Stimulated activated CD4-positive, alpha-beta T cell treated with anti-CD3 and anti-CD28 coated beads, Interleukin-4, amount 100 ng/mL, for 48 hours (primary cell): ENCODE measurements around the gene SNN.

ENCODE experiments used
- DNase-seq, 2 donors: peaks; one replicate each; pipeline ENCODE4 v3.0.0-alpha.2; 2020; ENCODE audit warnings: low read depth in 2 of 2

SNN gene

GRCh38 chr16:11666103-11667055 is 1.9 kb upstream of the SNN start:
- DNase-seq = no peak

GRCh38 chr16:11667221-11667823 is 933 bp upstream of the SNN start:
- DNase-seq = no peak

- DNase-seq = no peak
These were observed 546 bp downstream of the SNN start for GRCh38 chr16:11668623-11669379.

GRCh38 chr16:11669380-11670146 is 1.3 kb downstream of the SNN start:
- DNase-seq = no peak

- DNase-seq = no peak
These were observed 2.2 kb downstream of the SNN start for GRCh38 chr16:11670171-11671131.

GRCh38 chr16:11671271-11671670 is 3.0 kb downstream of the SNN start:
- no peak for DNase-seq

GRCh38 chr16:11671676-11672075 is 3.4 kb downstream of the SNN start:
- DNase-seq = no peak

GRCh38 chr16:11672206-11673090 is 4.2 kb downstream of the SNN start:
- no peak for DNase-seq

- no peak for DNase-seq
These were observed 5.1 kb downstream of the SNN start for GRCh38 chr16:11673091-11674000.

- DNase-seq = no peak
These were observed 6.0 kb downstream of the SNN start for GRCh38 chr16:11674001-11674817.

- no peak for DNase-seq
These were observed 6.7 kb downstream of the SNN start for GRCh38 chr16:11674818-11675560.

- no peak for DNase-seq
These were observed 7.6 kb downstream of the SNN start for GRCh38 chr16:11675561-11676511.

- DNase-seq = no peak
These were observed 8.5 kb downstream of the SNN start for GRCh38 chr16:11676799-11677198.

- DNase-seq = no peak
These were observed 9.2 kb downstream of the SNN start for GRCh38 chr16:11677451-11677951.
